Bronchial epithelial cell (primary cell): Measurements from ENCODE around the gene SGO2. TPM values are rescaled to one million over a fixed set of nuclear protein-coding genes. Genes with fewer than 3 reads are reported as not detected.
A peak's percentile ranks its signal among the peaks of the same experiment; 100 is the strongest.
"Not testable (repeated sequence)": the region's sequence is repeated elsewhere in the genome, so short reads cannot be mapped to it uniquely, and the experiment has no call there.

Experiments
- DNase-seq: peaks from one replicate; pipeline ENCODE4 v3.0.0-alpha.2; 2010; ENCODE audit warnings: low read depth
- FAIRE-seq: peaks from 2 replicates; lab custom pipeline; 2011; peaks lifted over from hg19 to GRCh38; lab: Jason Lieb, UNC
- H3K27me3 ChIP-seq: 2 replicates; pipeline ENCODE4 v1.5.1; 2011; ENCODE audit warnings: low read length; ENCODE audit not compliant: control insufficient read depth, insufficient read depth
- H3K36me3 ChIP-seq: 2 replicates; pipeline ENCODE4 v1.5.1; 2011; ENCODE audit warnings: low read length; ENCODE audit not compliant: control insufficient read depth, insufficient read depth
- H3K4me3 ChIP-seq: 2 replicates; pipeline ENCODE4 v1.5.1; 2011; ENCODE audit warnings: mild to moderate bottlenecking, low read depth, low read length, control low read depth
- CTCF ChIP-seq: IDR thresholded peaks from 2 replicates; pipeline ENCODE4 v1.5.1; 2011; ENCODE audit warnings: mild to moderate bottlenecking, moderate library complexity, low read length, control low read depth, inconsistent platforms; ENCODE audit not compliant: insufficient read depth, severe bottlenecking
- total RNA-seq: library from RNA; depleted of rRNA; stranded (reverse); fragments of >200 nt; gene quantifications from 2 replicates; pipeline ENCODE4 v1.2.1, GENCODE V29; 2014

Gene SGO2
- total RNA-seq, 1 donor from 2014 or later = 0.79 TPM

- H3K27me3 ChIP-seq = no peaks in the 10 kb centered on the region
- H3K36me3 ChIP-seq = peaks cover 3% of the 10 kb centered on the region
- DNase-seq (no peak), FAIRE-seq (peak; percentile 52)
- TF ChIP-seq CTCF = no peak
- no peak overlapping the region for H3K4me3 ChIP-seq
These were observed 14.8 kb downstream of the SGO2 start for GRCh38 chr2:200540793-200541192.

DNA sequence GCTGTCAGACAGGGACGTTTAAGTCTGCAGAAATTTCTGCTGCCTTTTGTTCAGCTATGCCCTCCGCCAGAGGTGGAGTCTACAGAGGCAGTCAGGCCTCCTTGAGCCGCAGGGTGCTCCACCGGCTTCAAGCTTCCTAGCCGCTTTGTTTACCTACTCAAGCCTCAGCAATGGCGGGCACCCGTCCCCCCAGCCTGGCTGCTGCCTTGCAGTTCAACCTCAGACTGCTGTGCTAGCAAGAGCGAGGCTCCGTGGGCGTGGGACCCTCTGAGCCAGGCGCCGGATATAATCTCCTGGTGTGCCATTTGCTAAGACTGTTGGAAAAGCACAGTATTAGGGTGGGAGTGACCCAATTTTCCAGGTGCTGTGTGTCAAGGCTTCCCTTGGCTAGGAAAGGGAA, 40.6 kb downstream of the SGO2 start:
- not testable (repeated sequence) for DNase-seq, H3K36me3 ChIP-seq, H3K4me3 ChIP-seq, H3K27me3 ChIP-seq, FAIRE-seq

- Histone ChIP-seq H3K36me3 (no peaks in the 10 kb centered on the region), H3K27me3 (no peaks in the 10 kb centered on the region), H3K4me3 (no peak overlapping the region)
- TF ChIP-seq CTCF = no peak
- no peak for FAIRE-seq
- DNase-seq = no peak
These were observed 41.9 kb downstream of the SGO2 start for GRCh38 chr2:200567932-200568331.

GRCh38 chr2:200575957-200576356, 50.0 kb downstream of the SGO2 start:
- Histone ChIP-seq H3K4me3 (no peak overlapping the region), H3K27me3 (no peaks in the 10 kb centered on the region), H3K36me3 (no peaks in the 10 kb centered on the region)
- peak; percentile 32 for DNase-seq
- TF ChIP-seq CTCF = no peak
- FAIRE-seq = no peak

- no peak for FAIRE-seq
These were observed 51.0 kb downstream of the SGO2 start for GRCh38 chr2:200577027-200577426.

DNA sequence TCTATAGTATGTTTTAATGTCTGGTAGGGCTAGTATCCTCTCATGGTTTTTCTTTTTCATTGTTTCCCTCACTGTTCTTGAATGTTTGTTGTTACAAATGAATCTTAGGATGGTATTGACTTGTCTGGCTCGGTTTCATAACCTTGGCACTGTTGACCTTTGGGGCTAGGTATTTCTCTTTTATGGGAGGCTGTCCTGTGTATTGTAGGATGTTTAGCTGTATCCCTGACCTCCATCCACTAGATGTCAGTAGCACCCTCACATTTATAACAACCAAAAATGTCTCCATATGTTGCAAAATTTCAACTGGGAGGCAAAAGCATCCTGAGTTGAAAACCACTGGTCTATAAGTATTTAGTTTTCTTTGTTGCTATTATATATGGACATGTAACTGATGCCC, 52.8 kb downstream of the SGO2 start:
- FAIRE-seq = peak; percentile 40
- no peaks in the 10 kb centered on the region for H3K36me3 ChIP-seq
- no peaks in the 10 kb centered on the region for H3K27me3 ChIP-seq
- TF ChIP-seq CTCF = peak; percentile 55
- H3K4me3 ChIP-seq = no peak overlapping the region
- DNase-seq = peak; percentile 58

More at GRCh38 chr2:200577027-200577426, 51.0 kb downstream of the SGO2 start:
- no peaks in the 10 kb centered on the region for H3K36me3 ChIP-seq
- no peak for TF ChIP-seq CTCF
- no peaks in the 10 kb centered on the region for H3K27me3 ChIP-seq
- H3K4me3 ChIP-seq = no peak overlapping the region
- DNase-seq = no peak
